CD4-positive, alpha-beta T cell (primary cell): ENCODE results near the gene ZNF366. TPM values are rescaled to one million over a fixed set of nuclear protein-coding genes. Genes with fewer than 3 reads are reported as not detected.

Source experiments
- ATAC-seq: fragments of 200-7000 bp; cut with Tn5 transposase; one replicate; pipeline ENCODE4 v1.10.0; 2022; ENCODE audit warnings: mild to moderate bottlenecking; ENCODE audit not compliant: poor library complexity
- CTCF ChIA-PET: fragments of 350-600 bp; sonication (Branson Sonifier 250); formaldehyde crosslinking; loops from one replicate; lab custom pipeline; 2021; ENCODE audit warnings: antibody characterized with exemption, inconsistent platforms; lab: Charles Lee
- POLR2A ChIA-PET: fragments of 350-600 bp; sonication (Branson Sonifier 250); formaldehyde crosslinking; loops from one replicate; lab custom pipeline; 2021; ENCODE audit warnings: antibody characterized with exemption, inconsistent platforms; lab: Charles Lee
- DNase-seq, 14 experiments: peaks; one replicate each; pipeline ENCODE4 v3.0.0-alpha.2; 2013 to 2020; ENCODE audit warnings: mixed read lengths in 2 of 14
- H3K27ac ChIP-seq, 2 donors: one replicate each; pipeline versions ENCODE4 v1.5.1 to v1.7.0; 2013; ENCODE audit warnings: low read length in 2 of 2, low read depth in 1 of 2, mild to moderate bottlenecking in 1 of 2
- H3K27me3 ChIP-seq, 2 experiments: 1 replicate in 1 of 2; 2 replicates in 1 of 2; pipeline versions ENCODE4 v1.6.1 to v1.7.0; 2013; ENCODE audit warnings: low read length in 2 of 2, control low read depth in 1 of 2, mild to moderate bottlenecking in 1 of 2, moderate library complexity in 1 of 2; ENCODE audit not compliant: insufficient read depth in 2 of 2, control insufficient read depth in 1 of 2
- H3K36me3 ChIP-seq: one replicate; pipeline ENCODE4 v1.6.1; 2013; ENCODE audit warnings: low read length, control low read depth; ENCODE audit not compliant: insufficient read depth
- H3K4me1 ChIP-seq: one replicate; pipeline ENCODE4 v1.6.1; 2013; ENCODE audit warnings: low read length, control low read depth; ENCODE audit not compliant: insufficient read depth
- H3K4me3 ChIP-seq: one replicate; pipeline ENCODE4 v1.5.1; 2013; ENCODE audit warnings: mild to moderate bottlenecking, low read length, moderate library complexity
- H3K9me3 ChIP-seq, 2 experiments: 1 replicate in 1 of 2; 2 replicates in 1 of 2; pipeline versions ENCODE4 v1.6.1 to v1.7.0; 2013; ENCODE audit warnings: low read length in 2 of 2, mild to moderate bottlenecking in 2 of 2, control low read depth in 1 of 2, moderate library complexity in 1 of 2; ENCODE audit not compliant: control insufficient read depth in 1 of 2, insufficient read depth in 1 of 2
- H3K27ac Mint-ChIP-seq: one replicate; pipeline ENCODE4 v1.8.0; 2020; ENCODE audit warnings: mixed read lengths
- H3K27me3 Mint-ChIP-seq: one replicate; pipeline ENCODE4 v1.8.0; 2021; ENCODE audit warnings: mixed read lengths
- H3K36me3 Mint-ChIP-seq: one replicate; pipeline ENCODE4 v1.8.0; 2021; ENCODE audit warnings: low read depth, mixed read lengths
- H3K4me1 Mint-ChIP-seq: one replicate; pipeline ENCODE4 v1.8.0; 2021; ENCODE audit warnings: low read depth, mixed read lengths
- H3K4me3 Mint-ChIP-seq: one replicate; pipeline ENCODE4 v1.8.0; 2020; ENCODE audit warnings: mild to moderate bottlenecking, mixed read lengths
- H3K9me3 Mint-ChIP-seq: one replicate; pipeline ENCODE4 v1.8.0; 2020; ENCODE audit warnings: mixed read lengths
- intact Hi-C, 2 experiments: fragments of 100-400 bp; cut with DNase I in 1 of 2; cut with micrococcal nuclease in 1 of 2; formaldehyde crosslinking; loops; one replicate each; pipeline versions ENCODE4 v1.15.1 to v1.9.0; 2023 to 2025; cut with DNase I, micrococcal nuclease
- total RNA-seq, 174 experiments: library from RNA in 2 of 174; stranded (reverse) in 2 of 174; gene quantifications; one replicate each; pipeline ENCODE4 v1.2.3 and lab custom pipeline; 2021 to 2026
- TF ChIP-seq, protein P1 (sequence below): fragments of 200-600 bp; IDR thresholded peaks from one replicate; pipeline ENCODE4 v1.8.0; 2022; ENCODE audit warnings: antibody characterized with exemption, mild to moderate bottlenecking

ZNF366 gene
- total RNA-seq, 2 experiments from 2014 or later = 0.06 to 0.14 TPM

GRCh38 chr5:72445969-72446368, 61.2 kb downstream of the ZNF366 start:
- ATAC-seq = no peak
- no peaks in the 10 kb centered on the region for H3K27me3 ChIP-seq
- intact Hi-C loops = no loop called here
- H3K4me3 ChIP-seq = no peak overlapping the region
- no peaks in the 10 kb centered on the region for H3K9me3 ChIP-seq
- no peaks in the 10 kb centered on the region for H3K36me3 ChIP-seq
- Mint-ChIP-seq H3K36me3 (no peaks in the 10 kb centered on the region), H3K4me3 (no peak overlapping the region), H3K27me3 (no peaks in the 10 kb centered on the region), H3K4me1 (no peaks in the 10 kb centered on the region), H3K9me3 (no peaks in the 10 kb centered on the region), H3K27ac (no peak overlapping the region)
- DNase-seq = no peak
- ChIA-PET POLR2A (no interaction called here), CTCF (no interaction called here)
- no peaks in the 10 kb centered on the region for H3K4me1 ChIP-seq
- H3K27ac ChIP-seq = no peak overlapping the region
- TF ChIP-seq, protein P1, sequence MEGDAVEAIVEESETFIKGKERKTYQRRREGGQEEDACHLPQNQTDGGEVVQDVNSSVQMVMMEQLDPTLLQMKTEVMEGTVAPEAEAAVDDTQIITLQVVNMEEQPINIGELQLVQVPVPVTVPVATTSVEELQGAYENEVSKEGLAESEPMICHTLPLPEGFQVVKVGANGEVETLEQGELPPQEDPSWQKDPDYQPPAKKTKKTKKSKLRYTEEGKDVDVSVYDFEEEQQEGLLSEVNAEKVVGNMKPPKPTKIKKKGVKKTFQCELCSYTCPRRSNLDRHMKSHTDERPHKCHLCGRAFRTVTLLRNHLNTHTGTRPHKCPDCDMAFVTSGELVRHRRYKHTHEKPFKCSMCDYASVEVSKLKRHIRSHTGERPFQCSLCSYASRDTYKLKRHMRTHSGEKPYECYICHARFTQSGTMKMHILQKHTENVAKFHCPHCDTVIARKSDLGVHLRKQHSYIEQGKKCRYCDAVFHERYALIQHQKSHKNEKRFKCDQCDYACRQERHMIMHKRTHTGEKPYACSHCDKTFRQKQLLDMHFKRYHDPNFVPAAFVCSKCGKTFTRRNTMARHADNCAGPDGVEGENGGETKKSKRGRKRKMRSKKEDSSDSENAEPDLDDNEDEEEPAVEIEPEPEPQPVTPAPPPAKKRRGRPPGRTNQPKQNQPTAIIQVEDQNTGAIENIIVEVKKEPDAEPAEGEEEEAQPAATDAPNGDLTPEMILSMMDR = no peak

DNA sequence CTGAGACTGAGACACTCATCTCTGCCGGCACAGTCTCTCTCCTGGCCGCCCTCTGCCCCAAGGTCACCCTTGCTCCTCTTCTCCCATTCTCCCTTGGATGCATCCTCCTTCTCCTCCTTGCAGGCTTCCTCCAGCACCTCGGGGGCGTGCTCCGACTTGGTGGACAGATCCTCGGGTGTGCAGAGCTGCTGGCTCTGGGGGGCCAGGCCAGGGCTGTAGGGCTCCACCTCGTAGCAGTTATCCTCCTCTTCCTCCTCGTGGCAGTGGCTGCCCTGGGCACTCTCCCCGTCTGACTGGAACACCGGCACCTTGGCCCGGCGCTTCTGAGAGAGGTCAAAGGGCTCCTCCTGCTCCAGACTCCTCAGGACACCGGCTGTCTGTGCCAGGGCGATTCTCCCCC, 63.3 kb downstream of the ZNF366 start:
- intact Hi-C loops = no loop called here
- no peaks in the 10 kb centered on the region for H3K27me3 ChIP-seq
- ATAC-seq (no peak), DNase-seq (no peak)
- ChIA-PET CTCF (no interaction called here), POLR2A (no interaction called here)
- Mint-ChIP-seq H3K4me1 (no peaks in the 10 kb centered on the region), H3K36me3 (no peaks in the 10 kb centered on the region), H3K27me3 (no peaks in the 10 kb centered on the region), H3K27ac (no peak overlapping the region), H3K4me3 (no peak overlapping the region), H3K9me3 (no peaks in the 10 kb centered on the region)
- no peaks in the 10 kb centered on the region for H3K9me3 ChIP-seq
- H3K4me1 ChIP-seq = no peaks in the 10 kb centered on the region
- H3K36me3 ChIP-seq = no peaks in the 10 kb centered on the region
- no peak overlapping the region for H3K4me3 ChIP-seq
- TF ChIP-seq, protein P1 = no peak
- H3K27ac ChIP-seq = no peak overlapping the region

- Histone ChIP-seq H3K4me1 (no peaks in the 10 kb centered on the region), H3K36me3 (no peaks in the 10 kb centered on the region), H3K27me3 (peaks cover 0 to 4% of the 10 kb centered on the region in 2 experiments), H3K9me3 (no peaks in the 10 kb centered on the region), H3K27ac (no peak overlapping the region), H3K4me3 (no peak overlapping the region)
- Mint-ChIP-seq H3K27ac (no peak overlapping the region), H3K36me3 (no peaks in the 10 kb centered on the region), H3K9me3 (no peaks in the 10 kb centered on the region), H3K27me3 (no peaks in the 10 kb centered on the region), H3K4me3 (no peak overlapping the region), H3K4me1 (no peaks in the 10 kb centered on the region)
- intact Hi-C loops = no loop called here
- TF ChIP-seq, protein P1 = no peak
- POLR2A ChIA-PET = no interaction called here
- DNase-seq (no peak), ATAC-seq (no peak)
- CTCF ChIA-PET = no interaction called here
These were observed 65.2 kb downstream of the ZNF366 start for GRCh38 chr5:72441862-72442540.
